HEK293T (cell line): Measurements from ENCODE around the gene NHLH1.

ENCODE experiments used
- ARNT ChIP-seq: fragments of 450-650 bp; IDR thresholded peaks from 2 replicates; pipeline ENCODE4 v1.6.1; 2017; ENCODE audit warnings: mild to moderate bottlenecking
- ELF4 ChIP-seq: fragments of 450-650 bp; IDR thresholded peaks from 2 replicates; pipeline ENCODE4 v1.6.1; 2017; ENCODE audit warnings: antibody characterized with exemption
- FOXA1 ChIP-seq: fragments of 450-650 bp; IDR thresholded peaks from 2 replicates; pipeline ENCODE4 v1.6.1; 2016; ENCODE audit warnings: mild to moderate bottlenecking
- FOXK2 ChIP-seq: fragments of 450-650 bp; IDR thresholded peaks from 2 replicates; pipeline ENCODE4 v1.6.1; 2016; ENCODE audit warnings: mild to moderate bottlenecking
- FOXM1 ChIP-seq: fragments of 450-650 bp; IDR thresholded peaks from 2 replicates; pipeline ENCODE4 v1.6.1; 2017; ENCODE audit warnings: mild to moderate bottlenecking, borderline replicate concordance
- SP1 ChIP-seq: fragments of 450-650 bp; IDR thresholded peaks from 2 replicates; pipeline ENCODE4 v1.6.1; 2017
- SUZ12 ChIP-seq: fragments of 450-650 bp; IDR thresholded peaks from 2 replicates; pipeline ENCODE4 v1.6.1; 2016; ENCODE audit warnings: mild to moderate bottlenecking
- TARDBP ChIP-seq: fragments of 450-650 bp; IDR thresholded peaks from 2 replicates; pipeline ENCODE4 v1.6.1; 2016

- TF ChIP-seq FOXK2 (no peak), TARDBP (no peak), ARNT (no peak), ELF4 (no peak), SUZ12 (no peak), SP1 (no peak), FOXA1 (no peak), FOXM1 (no peak)
Observed at GRCh38 chr1:160352555-160352954, 14.3 kb upstream of the NHLH1 start.
